Ovary (tissue), 3 donors: ENCODE data around the gene GCK.

Source experiments
- CTCF ChIP-seq, 3 donors: fragments of 450-650 bp in 2 of 3; fragments of 200-600 bp in 1 of 3; IDR thresholded peaks; one replicate each; pipeline versions ENCODE4 v1.5.1 to v1.8.0; 2016 to 2022; ENCODE audit warnings: antibody characterized with exemption in 3 of 3, mild to moderate bottlenecking in 1 of 3
- EP300 ChIP-seq: sonication (generic); formaldehyde crosslinking; IDR thresholded peaks from one replicate; pipeline ENCODE4 v1.6.1; 2017; ENCODE audit warnings: antibody characterized with exemption
- POLR2A ChIP-seq: fragments of 450-650 bp; IDR thresholded peaks from one replicate; pipeline ENCODE4 v1.6.1; 2017; ENCODE audit warnings: antibody characterized with exemption, mild to moderate bottlenecking, moderate library complexity
- donor health status: DM: no; HTN: no; CAD: no.

DNA sequence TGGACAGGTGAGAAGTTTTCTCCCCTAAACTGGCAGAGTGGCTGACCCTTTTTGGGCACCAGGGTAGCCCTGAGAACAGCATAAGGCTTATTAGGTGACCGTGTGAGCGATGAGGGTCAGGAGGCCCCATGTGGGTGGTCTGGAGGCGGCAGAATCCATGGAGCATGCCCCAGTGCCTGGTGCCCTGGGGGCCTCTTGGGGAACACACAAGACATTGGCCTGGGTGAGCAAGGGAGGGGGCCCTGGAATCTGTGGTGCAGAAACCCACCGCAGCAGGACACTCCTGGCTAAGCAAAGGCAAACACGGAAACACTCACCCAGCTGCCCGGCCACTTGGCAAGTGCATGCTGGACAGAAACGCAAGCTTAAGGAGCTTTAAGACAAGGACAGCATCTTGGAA is 41.0 kb upstream of the GCK start:
- TF ChIP-seq POLR2A (no peak), CTCF (IDR thresholded peaks at IDR 0.05) (no peak), EP300 (no peak)
